ENCODE data around the gene AKR1D1. TPM values are rescaled to one million over a fixed set of nuclear protein-coding genes. Genes with fewer than 3 reads are reported as not detected.

The AKR1D1 gene
- total RNA-seq, 4 donors from 2014 or later: not detected

- no peaks in the 10 kb centered on the region for H3K4me1 ChIP-seq
- no peaks in the 10 kb centered on the region for H3K27me3 ChIP-seq
- no peak overlapping the region for H3K4me3 ChIP-seq
- DNase-seq (ENCODE audit: extremely low spot score): no peak
- no peak overlapping the region for H3K27ac ChIP-seq (replicated peaks in 1 of 4)
- no peaks in the 10 kb centered on the region for H3K36me3 ChIP-seq
- TF ChIP-seq POLR2A (IDR thresholded peaks at IDR 0.05; ENCODE audit: low read depth): no peak
- no peak for TF ChIP-seq EP300 (IDR thresholded peaks at IDR 0.05)
- no peak for TF ChIP-seq CTCF (IDR thresholded peaks at IDR 0.05)
- no peak for TF ChIP-seq POLR2AphosphoS5 (IDR thresholded peaks at IDR 0.05)
- intact Hi-C loops (cut with DNase I): no loop called here
- no peaks in the 10 kb centered on the region for H3K9me3 ChIP-seq
- WGBS: 79% methylated on average over 2 of the region's 2 CpGs
Measured at GRCh38 chr7:138116892-138117291, 40.6 kb downstream of the AKR1D1 start.

DNA sequence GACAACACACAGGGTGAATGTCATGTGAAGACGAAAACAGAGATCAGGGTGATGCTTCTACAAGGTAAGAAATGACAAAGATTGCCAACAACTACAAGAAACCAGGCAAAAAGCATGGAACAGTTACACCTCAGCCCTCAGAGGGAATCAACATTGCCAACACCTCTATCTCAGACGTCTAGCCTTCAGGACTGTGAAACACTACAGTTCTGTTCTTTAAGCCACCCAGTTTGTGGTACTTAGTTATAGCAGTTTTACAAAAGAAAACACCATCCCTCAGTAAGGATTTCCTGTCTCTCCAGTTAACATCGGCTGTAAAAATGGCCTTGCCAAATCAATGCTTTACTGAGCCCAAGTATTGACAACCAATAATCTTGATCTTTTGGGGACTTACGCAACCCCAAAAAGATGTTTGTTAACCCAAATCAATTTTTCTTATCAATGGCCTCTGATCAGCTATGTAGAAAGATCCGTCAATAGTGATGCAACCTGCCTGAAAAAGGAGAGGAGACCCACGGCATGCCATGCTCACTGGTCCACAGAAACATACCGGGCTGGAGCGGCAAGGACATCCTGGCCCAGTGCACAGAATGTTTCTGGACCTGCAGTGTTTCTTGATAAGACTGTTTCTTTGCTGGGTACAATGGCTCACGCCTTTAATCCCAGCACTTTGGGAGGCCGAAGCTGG lies 44.0 kb downstream of the AKR1D1 start:
- intact Hi-C loops (cut with DNase I): no loop called here
- Histone ChIP-seq H3K9me3 (no peaks in the 10 kb centered on the region), H3K27ac (replicated peaks in 1 of 4) (no peak overlapping the region), H3K4me1 (no peaks in the 10 kb centered on the region), H3K4me3 (no peak overlapping the region), H3K36me3 (no peaks in the 10 kb centered on the region), H3K27me3 (no peaks in the 10 kb centered on the region)
- no peak for DNase-seq (ENCODE audit: extremely low spot score)
- 87% methylated on average over 10 of the region's 10 CpGs for WGBS
- TF ChIP-seq EP300 (IDR thresholded peaks at IDR 0.05) (no peak), POLR2A (IDR thresholded peaks at IDR 0.05; ENCODE audit: low read depth) (no peak), POLR2AphosphoS5 (IDR thresholded peaks at IDR 0.05) (no peak), CTCF (IDR thresholded peaks at IDR 0.05) (no peak)

DNA sequence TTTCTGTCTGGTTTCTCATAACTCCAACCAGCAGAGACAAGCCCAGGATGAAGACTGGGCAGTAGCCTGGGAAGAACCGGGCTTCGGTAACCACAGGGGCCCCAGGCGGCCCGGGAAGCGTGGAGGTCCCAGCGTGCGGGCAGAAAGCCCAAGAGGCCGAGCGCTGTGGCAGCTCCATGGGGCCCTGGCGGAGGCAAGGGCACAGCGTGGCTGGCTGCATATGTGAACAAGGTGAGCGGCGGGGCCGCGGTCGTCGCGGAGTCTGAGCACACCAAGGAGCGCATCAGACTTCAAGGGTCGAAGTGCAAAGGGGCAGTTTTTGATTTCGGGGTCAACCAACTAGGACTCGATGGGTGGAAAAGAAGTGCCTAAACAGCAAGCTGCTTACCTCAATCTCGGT lies 45.9 kb downstream of the AKR1D1 start:
- intact Hi-C loops (cut with DNase I): no loop called here
- Histone ChIP-seq H3K4me3 (no peak overlapping the region), H3K36me3 (no peaks in the 10 kb centered on the region), H3K4me1 (no peaks in the 10 kb centered on the region), H3K27ac (replicated peaks in 1 of 4) (no peak overlapping the region), H3K27me3 (no peaks in the 10 kb centered on the region), H3K9me3 (no peaks in the 10 kb centered on the region)
- TF ChIP-seq CTCF (IDR thresholded peaks at IDR 0.05) (no peak), POLR2AphosphoS5 (IDR thresholded peaks at IDR 0.05) (no peak), EP300 (IDR thresholded peaks at IDR 0.05) (no peak), POLR2A (IDR thresholded peaks at IDR 0.05; ENCODE audit: low read depth) (no peak)
- DNase-seq (ENCODE audit: extremely low spot score): no peak
- WGBS: 95% methylated on average over 22 of the region's 23 CpGs

GRCh38 chr7:138125119-138125518 lies 48.9 kb downstream of the AKR1D1 start:
- Histone ChIP-seq H3K4me1 (no peaks in the 10 kb centered on the region), H3K36me3 (no peaks in the 10 kb centered on the region), H3K4me3 (no peak overlapping the region), H3K9me3 (peaks cover 0 to 8% (median 2%) of the 10 kb centered on the region in 4 donors), H3K27me3 (no peaks in the 10 kb centered on the region), H3K27ac (replicated peaks in 1 of 4) (no peak overlapping the region)
- intact Hi-C loops (cut with DNase I): no loop called here
- no peak for TF ChIP-seq POLR2A (IDR thresholded peaks at IDR 0.05; ENCODE audit: low read depth)
- TF ChIP-seq EP300 (IDR thresholded peaks at IDR 0.05): no peak
- no peak for TF ChIP-seq POLR2AphosphoS5 (IDR thresholded peaks at IDR 0.05)
- no peak for TF ChIP-seq CTCF (IDR thresholded peaks at IDR 0.05)
- 55% methylated on average over 2 of the region's 2 CpGs for WGBS
- DNase-seq (ENCODE audit: extremely low spot score): no peak

All from esophagus muscularis mucosa (tissue), 4 donors.